Ammon's horn (tissue), 1 donor: Measurements from ENCODE around the gene NR2F1.
A peak's percentile ranks its signal among the peaks of the same experiment; 100 is the strongest.

ENCODE experiments used
- DNase-seq: peaks from one replicate; pipeline ENCODE4 v3.0.0-alpha.2; 2016; ENCODE audit warnings: low spot score

The NR2F1 gene

GRCh38 chr5:93604644-93605515, 21.9 kb downstream of the NR2F1 start:
- no peak for DNase-seq

DNA sequence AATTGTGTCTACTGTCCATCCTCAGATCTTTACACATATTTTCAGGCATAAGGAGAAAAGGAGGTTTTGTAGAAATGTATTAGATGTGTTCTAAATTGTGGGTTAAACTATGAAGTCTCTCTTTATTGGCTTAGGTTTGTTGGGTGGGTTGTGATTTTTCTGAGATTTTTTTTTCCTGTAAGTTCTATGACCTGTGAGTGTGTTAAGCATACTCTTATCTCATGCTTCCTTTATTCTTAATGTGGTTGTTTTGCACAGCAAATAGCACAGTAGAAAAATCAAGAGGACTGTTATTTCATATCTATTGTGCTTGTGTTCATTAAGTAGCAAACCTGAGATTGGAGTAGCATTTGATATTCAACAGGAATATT, 23.3 kb downstream of the NR2F1 start:
- DNase-seq = no peak

- peak; percentile 85 for DNase-seq
These were observed 24.6 kb downstream of the NR2F1 start for GRCh38 chr5:93607367-93608258.

DNA sequence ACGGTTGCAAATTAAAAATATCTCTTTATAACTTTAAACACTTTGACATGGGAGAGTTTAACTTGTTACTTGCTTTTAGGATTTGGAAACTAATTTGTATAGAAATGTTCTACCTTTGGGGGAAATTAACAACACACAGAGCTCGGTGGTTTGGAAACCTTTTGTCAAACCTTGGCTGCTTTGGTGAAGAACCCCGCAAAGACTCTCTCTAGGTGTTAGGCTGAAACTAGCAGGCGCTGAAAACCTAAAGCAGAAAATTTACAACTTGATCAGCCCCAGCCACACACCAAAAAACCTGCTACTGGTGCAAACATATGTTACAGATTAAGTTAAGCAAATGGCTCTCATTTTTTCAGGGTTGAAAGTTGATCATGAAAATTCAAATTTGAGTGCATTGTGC, 25.8 kb downstream of the NR2F1 start:
- no peak for DNase-seq

DNA sequence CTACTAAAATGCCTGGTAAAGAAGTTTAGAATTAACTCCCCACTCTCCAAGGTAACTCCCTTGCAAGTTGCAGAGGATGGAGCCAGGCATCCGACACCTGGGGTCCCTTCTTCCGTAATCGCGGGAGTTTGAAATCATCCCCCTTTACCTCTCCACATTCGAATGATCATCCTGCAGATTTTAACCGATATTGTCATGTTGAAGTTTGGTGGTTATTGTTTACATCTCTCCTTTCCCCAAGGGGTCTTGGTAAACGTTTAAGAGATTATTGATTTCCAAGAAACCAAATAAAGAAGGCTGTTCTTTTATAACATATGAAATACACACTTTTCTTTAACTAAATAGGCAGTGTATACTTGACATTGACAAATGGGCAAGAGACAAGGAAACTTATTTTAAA, 26.7 kb downstream of the NR2F1 start:
- DNase-seq = no peak

GRCh38 chr5:93610581-93611272, 27.7 kb downstream of the NR2F1 start:
- DNase-seq = no peak

DNA sequence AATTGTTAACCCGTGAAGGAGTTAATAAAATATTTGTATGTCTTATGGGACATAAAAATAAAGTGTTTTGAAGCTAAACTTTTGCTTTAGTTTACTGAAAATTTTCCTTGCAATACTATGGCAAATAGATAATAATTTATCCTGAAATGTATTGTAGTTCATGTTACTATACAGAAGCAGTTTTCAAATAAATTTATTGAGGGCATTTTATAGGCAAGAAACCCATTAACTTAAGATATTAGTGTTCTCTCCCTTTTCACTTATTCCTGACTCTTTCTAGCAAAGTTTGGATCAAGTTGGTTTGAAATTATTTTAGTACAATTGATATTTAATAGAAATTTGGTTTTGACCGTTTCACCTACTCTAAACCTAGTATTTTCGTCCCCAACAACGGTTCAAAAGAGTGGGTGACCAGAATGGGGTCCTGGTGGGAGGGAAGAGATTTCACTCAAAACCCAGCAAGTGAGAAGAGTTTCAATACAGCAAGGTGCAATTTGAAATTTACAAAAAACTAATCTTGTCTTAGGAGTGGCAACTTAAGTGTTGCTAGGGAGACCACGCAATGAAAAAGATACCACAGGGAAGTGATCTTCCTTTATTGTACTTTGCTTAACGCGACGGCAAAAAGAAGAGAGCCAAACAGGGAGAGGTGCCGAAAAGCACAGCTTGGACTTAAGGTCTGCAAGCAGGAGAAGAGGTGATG, 28.4 kb downstream of the NR2F1 start:
- DNase-seq = no peak

- DNase-seq = no peak
These were observed 29.2 kb downstream of the NR2F1 start for GRCh38 chr5:93611976-93612854.

GRCh38 chr5:93612855-93613243, 29.8 kb downstream of the NR2F1 start:
- DNase-seq = no peak

DNA sequence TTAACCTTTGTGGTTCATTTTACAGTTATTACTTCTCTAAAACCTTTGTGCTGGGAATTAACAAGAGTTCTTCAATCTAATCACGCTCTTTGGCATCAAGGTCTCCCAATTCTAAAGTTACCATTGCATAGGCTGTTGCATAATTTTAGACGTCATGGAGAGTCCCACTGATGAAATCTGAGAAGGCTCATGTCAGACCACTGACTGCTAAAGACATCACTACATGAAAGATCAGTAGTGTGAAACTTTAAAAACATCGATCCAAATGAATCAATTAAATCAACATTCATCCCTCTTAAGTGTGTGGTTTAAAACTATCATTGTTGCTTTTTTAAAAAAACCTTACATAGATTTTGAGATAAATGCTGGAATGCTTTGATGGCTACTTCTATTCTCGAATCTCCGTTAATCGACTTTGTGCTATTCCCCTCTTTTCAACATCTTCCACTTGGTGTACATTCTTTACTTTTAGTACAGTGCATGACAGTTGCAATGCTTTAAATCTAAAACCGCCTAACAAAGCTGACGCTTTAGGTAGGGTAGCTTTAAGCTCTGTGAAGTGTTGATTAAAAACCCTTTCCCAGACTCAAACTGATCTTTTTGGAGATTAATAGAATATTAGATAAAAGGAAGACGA, 33.6 kb downstream of the NR2F1 start:
- DNase-seq = no peak

DNA sequence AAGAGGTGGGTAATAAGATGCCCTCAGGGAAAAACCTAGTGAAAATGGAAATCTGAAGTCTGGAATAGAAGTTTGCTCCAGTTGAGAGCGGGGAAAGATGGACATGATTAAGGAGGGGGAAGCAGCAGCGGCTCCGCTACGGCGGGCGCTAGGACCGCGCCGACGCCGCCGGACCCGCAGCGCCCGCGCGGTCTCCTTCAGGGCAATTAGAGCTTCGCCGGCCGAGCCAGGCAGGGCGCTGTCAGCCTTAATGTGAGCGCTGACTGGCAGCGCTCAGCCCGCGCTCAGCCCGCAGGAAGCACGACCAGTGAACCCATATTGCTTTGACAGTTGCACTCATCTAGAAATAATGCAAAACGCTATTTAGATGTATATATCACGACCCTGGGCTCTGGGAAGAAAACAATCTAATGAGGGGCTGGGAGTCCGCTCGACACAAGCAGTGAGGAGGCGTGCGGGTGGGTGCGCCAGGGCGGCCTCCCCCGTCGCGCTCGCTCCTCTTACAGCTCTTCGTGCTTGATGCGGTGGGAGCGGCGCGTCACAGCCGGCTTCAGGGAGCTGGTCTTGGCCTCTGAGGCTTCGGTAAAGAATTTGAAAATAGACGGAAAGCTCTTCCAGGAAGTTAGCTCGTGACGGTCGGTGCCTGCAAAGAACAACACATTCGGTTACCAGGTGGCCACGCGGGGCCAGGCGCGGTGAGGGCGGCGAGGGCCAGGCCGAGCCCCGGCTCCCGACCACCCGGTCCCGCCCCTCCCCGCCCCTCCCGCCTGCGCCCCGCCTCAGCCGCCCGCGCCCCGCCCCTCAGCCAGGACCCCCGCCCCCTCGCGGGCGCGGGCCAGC, 37.7 kb downstream of the NR2F1 start:
- DNase-seq = peak; percentile 87

DNA sequence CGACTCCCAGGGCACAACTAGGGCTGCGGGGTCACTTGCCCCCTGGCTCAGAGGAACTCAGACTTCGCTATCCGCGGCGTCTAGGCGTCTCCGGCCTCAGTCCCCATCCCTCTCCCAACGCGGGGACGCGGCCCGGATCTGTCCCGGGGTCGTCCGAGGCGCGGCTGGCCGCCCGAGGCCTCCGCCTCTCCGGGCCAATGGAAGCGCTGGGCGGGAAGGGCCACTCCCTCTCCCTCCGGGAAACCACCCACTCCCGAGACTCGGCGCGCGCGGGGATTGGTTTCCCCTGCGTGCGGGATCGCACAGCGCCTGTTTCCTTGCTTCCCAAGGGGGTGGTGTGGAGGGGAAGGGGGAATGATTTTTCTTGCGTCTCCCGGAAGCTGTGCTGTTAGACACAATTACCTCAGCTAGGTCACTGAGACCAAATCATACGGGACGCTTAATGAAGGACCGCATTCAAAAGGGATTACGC, 38.3 kb downstream of the NR2F1 start:
- DNase-seq = peak; percentile 87

- peak; percentile 76 for DNase-seq
These were observed 39.3 kb downstream of the NR2F1 start for GRCh38 chr5:93622240-93622885.

- DNase-seq = no peak
These were observed 40.1 kb downstream of the NR2F1 start for GRCh38 chr5:93623153-93623552.

- no peak for DNase-seq
These were observed 43.8 kb downstream of the NR2F1 start for GRCh38 chr5:93626801-93627200.

DNA sequence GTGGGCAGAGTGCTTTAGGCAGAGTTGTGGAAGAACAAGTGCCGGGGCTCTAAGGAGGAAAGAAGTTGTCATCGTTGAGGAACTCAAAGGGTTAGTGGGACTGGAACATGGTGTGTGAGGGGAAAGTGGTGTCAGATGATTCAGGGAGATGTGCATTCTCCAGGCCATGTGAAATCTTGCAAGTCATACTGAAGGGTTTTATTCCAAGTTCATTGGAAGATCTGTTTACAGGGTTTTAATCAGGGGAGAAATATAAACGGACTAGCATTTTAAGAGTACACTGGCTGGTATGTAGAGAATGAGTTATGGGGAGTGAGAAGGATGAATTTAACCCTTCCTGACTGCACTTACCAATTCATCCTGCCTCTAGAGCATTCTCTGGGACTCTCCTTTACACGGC, 49.3 kb downstream of the NR2F1 start:
- DNase-seq = no peak

DNA sequence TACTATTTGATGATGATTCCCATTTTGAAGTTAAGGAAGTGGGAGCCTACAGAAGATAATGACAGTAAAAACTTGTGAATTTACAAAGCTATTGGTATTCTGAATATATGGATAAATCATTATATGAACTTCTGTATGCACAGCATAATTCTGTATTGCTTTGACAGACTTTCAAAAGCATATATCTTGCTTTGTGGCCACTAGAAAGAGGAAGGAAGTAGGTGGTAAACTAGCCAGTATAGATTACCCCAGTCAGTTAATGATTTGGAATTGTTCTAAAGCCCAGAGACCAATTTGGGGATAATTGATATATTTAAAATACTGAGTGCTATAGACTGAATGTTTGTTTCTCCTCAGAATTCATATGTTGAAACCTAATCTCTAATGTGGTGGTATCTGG, 53.0 kb downstream of the NR2F1 start:
- no peak for DNase-seq

DNA sequence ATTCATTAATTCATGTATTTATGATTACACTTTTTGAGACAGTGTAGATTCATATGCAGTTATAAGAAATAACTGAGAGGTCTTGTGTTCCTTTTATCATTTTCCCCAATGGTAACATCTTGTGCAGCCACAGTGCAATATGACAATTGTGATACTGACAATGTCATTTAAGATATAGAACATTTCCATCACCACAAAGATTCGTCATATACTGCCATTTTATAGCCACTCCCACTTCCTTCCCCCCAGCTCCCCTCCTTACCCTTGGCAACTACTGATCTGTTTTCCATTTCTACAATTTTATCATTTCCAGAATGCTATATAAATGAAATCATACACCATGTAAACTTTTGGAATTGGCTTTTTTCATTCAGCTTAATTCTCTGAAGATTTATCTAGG, 53.8 kb downstream of the NR2F1 start:
- DNase-seq = no peak

DNA sequence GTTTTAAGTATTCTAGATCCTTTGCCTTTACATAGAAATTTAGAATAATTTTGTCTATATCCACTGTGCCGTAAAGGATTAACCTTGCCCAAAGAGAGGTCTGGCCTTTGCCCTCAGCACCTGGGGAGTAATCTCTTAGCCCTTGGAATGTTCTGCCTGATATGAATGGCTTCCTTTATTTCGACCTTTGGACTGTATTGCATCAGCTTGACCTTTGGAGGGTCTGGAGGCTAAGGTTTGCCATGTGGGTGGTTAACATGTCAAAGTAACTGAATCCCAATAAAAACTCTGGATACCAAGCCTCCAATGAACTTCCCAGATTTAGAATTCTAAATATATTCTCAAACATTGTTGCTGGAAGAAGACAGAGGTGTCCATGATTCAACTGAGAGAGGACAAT, 54.7 kb downstream of the NR2F1 start:
- no peak for DNase-seq
